NCI-H1436 treated with DMSO at 0.1 percent for 48 hours (cell line): Measurements from ENCODE around the gene LSM5.

Experiments
- DNase-seq: peaks from one replicate; lab custom pipeline; 2025; lab: John Stamatoyannopoulos, UW

The LSM5 gene

DNA sequence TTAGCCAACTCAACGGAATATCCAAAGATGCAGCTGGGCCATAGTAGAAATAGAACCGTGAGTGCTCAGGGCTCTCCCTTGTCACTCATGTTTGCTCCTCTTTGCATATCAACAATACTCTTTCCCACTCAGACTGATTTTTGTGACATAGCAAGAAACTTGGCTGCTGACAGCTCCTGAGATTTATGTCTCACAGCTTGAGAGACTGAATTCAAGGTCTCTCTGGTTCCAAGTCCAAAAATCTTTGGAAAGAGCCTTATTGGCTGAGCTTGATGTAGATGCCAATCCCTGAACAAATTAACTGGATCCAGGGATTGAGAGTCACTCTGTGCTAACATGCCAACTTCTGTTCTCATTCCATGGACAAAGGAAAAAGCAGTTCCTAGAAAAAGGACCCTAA lies 30.4 kb downstream of the LSM5 start:
- DNase-seq = no peak

DNA sequence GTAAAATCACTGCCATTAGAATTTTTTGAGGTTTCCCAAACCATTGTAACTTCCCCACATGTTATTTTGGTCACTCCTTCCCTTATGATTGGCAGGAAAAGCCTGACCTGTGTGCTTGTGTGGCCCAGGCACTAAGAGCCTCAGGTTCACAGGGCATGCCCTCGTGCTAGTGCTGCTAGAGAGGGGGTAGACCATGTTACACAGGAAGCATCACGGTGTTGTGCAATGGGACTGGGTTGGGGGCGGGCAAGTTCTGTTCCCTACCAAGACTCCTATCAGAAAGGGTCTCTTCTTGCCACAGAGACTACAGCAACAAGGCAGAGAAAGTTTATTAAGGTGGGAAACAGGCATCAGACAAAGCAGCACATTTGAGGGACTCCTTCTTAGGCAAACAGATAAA lies 32.2 kb downstream of the LSM5 start:
- DNase-seq = no peak

- DNase-seq = peak; percentile 69
Observed at GRCh38 chr7:32453341-32454011, 36.7 kb downstream of the LSM5 start.

GRCh38 chr7:32447218-32447617 lies 43.0 kb downstream of the LSM5 start:
- DNase-seq = no peak

DNA sequence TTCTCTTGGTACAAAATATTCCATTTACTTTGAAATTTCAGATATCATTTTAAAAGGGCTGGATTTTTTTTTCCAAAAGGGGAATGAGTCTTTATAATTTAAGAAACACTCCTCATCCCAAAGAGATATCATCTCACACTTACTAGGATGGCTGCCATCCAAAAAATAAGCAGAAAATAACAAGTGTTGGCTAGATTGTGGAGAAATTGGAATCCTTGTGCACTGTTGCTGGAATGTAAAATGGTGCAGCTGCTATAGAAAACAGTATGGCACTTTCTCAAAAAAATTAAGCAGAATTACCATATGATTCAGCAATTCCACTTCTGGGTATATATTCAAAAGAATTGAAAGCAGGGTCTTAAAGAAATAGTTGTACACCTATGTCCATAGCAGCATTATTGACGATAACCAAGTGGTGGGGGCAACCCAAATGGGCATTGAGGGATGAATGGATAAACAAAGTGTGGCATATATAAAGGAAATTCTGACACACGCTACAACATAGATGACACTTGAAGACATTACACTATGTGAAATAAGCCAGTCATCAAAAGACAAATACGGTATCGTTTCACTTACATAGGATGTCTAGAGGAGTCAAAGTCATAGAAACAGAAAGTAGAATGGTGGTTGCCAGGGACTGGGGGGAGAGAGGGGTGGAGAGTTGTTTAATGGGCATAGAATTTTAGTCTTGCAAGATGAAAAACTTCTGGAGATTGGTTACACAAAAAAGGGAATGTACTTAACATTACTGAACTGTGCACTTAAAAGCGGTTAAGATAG lies 53.8 kb downstream of the LSM5 start:
- DNase-seq = no peak
